HG03135 (cell line): Measurements from ENCODE around the gene VSTM2L.
"Not testable (repeated sequence)": the region's sequence is repeated elsewhere in the genome, so short reads cannot be mapped to it uniquely, and the experiment has no call there.

Experiments used
- ATAC-seq: cut with Tn5 transposase; IDR thresholded peaks from one replicate; pipeline ENCODE4 v1.9.1; 2021; ENCODE audit warnings: mild to moderate bottlenecking, moderate library complexity; ENCODE audit not compliant: unreplicated experiment

The VSTM2L gene

DNA sequence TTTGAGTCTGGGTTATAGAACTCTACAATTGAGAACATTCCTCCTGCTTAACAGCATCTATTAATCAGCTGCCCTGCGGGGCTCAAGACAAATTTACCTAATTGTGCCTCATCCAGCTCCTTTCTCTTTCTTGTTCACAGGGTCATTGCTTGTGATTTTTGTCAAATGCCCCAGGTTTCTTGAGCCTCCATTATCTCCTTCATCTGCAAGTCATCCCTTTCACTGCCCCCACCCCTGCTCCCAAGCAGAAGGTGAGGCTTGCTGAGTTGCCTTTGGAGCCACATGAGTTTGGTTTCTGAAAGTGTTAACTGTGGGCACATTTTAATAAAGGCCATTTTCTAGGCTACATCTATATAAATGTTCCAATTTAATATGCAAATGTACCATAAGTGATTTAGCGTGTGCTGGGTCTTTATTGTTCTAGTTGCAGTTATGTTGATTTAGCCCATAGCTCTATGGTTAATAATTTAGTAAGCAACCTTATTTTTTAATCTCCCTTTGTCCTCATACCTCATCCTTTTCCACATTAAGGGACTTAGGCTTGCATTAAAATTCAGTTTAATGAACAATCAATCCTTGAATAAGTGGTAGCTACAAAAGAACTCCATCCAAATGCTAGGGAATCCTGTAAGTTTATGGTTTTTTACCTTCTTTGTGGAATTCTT lies 56.1 kb downstream of the VSTM2L start:
- no peak for ATAC-seq

DNA sequence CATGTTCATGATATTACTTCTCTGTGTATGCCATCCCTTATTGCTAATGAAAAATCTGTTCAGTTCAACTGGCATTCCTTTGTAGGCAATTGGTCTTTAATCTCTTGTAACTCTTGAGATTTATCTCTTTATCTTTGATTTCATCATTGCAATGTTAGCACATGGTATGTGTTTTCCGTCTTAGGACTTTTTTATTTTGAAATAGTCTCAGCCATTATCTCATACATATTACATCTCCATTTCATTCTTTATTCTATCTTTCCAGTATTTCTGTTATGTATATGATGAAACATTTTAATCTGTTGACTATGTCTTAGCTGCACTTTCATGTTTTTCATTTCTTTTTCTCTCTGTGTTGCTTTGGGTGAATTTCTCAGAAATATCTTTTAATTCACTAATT lies 58.1 kb downstream of the VSTM2L start:
- no peak for ATAC-seq

DNA sequence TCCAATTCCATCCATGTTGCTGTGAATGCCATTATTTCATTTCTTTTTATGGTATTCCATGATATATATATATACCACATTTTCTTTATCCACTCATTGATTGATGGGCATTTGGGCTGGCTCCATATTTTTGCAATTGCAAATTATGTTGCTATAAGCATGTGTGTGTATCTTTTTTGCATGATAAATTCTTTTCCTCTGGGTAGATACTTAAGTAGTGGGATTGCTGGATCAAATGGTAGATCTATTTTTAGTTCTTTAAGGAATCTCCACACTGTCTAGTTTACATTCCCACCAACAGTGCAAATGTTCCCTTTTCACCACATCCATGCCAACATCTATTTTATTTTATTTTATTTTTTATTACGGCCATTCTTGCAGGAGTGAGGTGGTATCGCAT lies 60.6 kb downstream of the VSTM2L start:
- ATAC-seq = not testable (repeated sequence)

DNA sequence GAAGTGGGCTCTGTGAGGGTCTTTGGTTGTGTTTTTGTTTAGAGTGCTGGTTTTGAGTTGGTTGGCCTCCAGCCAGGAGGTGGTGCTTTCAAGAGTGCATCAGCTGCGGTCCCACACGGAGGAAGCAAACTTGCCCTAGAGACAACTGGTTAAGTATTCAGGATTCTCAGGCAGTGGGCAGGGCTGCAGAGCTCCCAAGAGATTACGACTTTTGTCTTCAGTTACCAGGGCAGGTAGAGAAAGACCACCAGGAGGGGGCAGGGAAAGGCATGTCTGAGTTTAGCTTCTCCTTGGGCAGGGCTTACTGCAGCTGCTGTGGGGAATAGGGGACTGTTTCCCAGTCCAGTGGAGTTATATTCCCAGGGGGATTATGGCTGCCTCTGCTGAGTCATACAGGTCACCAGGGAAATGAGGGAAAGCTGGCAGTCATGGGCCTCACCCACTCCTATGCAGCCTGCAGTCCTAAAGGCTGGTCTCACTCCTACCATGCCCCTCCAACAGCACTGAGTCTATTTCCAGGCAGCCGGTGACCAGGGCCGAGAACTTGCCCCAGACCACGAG lies 66.0 kb downstream of the VSTM2L start:
- no peak for ATAC-seq

DNA sequence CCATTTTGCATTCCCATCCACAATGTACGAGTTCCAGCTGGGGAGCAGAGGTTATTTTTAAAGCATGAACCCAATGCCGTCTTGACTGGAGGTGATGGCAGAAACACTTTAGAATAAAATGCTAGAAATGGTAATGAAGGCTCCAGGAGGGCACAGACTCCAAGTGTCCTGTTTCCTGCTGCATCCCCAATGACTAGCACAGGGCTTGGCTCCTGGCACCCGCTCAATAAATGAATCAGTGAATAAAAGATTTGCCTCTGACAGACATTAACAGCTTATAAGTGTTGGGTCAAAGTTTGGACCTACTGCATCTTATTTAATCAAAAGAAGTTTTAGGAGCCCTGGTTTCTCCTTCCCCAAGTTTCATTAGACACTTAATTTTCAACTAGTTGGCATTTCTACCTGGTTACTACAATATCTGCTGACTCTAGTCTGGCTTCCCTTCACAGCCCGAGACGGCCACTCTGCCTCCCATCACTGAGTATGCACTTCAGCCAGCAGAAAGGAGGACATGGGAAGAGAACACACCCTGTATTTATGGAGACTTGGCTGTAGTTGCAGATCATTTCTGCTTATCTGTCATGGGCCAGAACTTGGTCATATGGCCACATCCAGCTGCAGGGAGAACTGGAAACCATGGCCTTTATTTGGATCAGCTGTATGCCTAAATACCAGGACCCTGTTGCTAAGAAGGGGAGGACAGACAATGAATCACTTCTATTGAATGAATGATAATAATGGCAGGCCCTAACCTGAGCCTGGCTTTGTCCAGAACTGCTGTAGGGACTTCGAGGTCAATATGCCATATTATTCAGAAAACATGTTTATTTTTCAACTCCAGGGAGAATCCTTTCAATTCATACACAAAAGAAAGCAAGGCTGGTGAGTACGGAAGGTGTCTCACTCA lies 67.3 kb downstream of the VSTM2L start:
- ATAC-seq = no peak

DNA sequence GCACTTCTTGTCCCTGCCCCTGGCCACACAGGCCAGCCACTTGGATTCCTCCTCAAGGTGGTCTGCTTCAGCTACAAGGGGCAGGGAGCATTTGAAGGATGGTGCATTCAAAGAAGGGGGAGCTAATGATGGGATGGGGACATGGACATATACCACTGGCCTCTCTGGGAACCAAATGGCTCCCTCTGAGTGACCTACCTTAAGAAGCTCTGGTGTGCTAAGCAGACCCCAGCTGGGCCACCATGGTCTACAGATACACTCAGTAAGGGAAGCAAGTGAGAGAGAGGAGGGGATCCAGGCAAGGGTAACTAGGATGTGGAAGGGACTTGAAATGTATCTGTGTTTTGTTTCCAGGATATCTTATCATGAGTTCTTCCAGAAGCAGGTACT lies 67.9 kb downstream of the VSTM2L start:
- no peak for ATAC-seq

DNA sequence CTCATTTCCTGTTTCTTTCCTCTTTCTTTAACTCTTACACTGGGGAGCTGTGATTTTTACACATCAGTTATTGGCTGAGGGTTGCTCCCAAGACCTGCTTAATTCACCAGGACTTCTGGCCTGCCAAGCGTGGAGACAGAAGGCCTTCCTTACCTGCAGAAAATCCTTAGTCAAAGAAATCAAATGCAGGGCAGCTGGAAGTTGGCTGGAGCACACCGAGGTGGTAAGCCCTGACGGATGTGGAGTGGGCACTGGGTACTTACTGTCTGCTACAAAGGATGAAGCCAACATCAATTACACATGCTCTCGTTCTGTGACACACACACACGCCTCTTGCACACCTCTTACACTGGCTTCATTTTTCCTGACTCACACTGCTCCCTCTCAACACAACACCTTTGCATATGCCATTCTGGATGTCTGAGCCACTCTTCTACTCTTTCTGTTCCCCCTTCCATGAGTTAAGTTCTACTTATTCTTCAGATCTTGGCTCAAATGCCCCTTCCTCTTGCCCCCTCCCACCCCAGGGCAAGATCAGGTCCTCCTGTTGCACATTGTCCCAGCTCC lies 68.7 kb downstream of the VSTM2L start:
- no peak for ATAC-seq

DNA sequence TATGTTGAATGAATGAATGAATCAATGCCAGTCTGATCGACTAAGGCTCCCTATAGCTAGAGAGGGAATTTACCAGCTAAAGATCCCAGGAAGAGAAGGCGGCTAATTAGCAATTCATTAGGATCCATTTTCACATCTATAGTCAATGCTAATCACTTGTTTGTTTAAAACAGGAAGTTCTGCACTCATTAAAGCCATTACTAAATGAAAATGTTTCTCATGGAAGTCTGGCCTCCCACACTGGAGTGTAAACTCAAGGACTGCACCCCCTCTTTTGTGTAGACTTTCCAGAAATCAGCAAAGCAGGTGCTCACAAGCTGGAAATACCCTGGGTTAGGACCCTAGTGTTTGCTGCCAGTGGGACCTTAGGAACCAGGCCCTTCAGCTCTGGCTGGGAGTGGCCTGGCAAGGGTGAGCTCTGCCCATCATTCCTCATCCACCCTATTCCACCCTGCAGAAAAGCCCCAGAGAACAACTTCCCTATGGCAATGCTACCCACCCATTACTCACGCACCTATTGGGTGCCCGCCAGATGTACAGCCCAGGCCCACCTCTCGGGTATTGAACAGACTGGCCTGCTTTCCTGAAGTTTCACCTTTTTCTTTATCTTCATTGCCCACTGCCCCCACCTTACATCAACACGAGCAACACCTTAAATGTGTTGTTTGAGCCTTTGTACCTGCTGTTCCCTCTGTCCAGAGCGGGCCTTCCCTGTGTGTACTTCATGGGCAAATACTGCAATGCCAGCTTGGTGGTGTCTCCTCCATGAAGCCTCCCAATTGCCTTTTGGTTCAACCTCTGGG lies 69.5 kb downstream of the VSTM2L start:
- no peak for ATAC-seq

DNA sequence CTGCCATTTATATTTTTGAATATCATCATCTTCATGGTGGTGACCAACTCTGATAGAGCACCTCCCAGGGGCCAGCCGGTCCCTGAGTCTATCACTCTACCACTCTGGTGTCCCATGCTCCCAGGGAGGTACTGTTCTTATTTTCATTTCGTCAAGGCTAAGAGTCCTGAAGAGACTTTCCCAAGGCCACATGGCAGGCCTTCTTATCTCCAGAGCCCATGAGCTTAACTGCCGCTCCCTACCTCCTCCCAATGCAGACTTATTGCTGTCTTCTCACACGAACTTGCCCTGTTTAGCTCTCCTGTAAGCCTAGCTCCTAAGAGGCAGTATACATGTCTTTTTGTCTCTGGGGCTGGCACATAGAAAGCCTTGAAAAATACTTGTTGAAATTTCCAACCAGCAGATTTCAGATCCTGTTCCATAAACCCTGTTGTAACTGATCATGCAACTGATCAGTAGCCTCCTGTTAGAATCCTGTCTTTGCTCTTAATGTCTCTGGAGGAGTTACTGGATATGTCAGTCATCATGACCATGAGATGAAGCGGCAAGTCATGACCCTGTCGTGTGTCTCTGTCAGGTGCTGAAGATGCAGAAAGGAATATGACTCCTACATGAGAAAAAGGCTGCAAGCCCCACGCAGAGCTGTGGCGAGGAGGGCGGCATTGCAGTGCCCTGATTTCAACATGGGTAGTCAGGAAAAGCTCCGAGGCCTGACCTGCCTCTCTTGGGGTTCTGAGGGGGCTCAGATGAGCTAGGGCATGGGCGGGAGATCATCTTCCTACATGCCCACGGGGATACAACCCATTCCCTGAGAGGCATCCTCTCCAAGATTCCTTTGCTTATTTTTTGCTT lies 70.4 kb downstream of the VSTM2L start:
- no peak for ATAC-seq

DNA sequence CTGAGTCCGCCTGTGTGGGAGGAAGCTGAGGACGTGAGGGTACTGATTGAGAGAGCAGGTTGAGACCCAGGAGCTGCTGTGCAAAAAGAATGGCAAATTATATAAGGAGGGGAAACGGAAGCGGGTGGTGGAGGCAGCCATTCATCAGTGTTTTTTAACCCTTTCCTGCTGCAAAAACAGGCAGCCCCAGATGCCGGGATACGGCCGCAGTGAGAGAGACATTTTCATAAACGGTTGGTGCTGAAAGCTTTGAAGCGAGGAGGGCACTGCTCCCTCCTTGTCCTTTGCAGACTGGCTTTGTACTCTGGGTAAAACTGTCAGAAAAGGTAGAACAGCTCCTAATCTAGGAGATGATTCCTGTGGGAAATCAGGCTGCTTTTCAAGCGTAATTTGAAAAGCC lies 74.0 kb downstream of the VSTM2L start:
- ATAC-seq = no peak

DNA sequence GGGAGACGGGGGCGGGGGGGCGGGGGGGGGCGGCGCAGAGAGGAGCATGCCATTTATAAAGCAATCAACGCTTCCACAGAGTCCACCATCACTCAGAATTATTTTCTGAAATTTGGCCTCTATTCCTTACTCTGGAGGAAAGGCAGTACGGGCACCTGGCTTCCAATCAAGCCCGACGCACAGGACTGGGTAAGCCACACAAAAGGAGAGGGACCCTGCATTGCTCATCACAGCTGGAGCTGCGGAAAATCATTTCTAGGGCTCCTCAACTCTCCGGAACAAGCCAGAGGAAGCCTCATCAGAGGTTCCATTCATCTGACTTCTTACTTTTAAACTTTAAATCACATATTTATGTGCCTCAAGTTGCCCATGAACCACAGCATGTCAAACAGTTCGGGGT lies 74.4 kb downstream of the VSTM2L start:
- no peak for ATAC-seq

DNA sequence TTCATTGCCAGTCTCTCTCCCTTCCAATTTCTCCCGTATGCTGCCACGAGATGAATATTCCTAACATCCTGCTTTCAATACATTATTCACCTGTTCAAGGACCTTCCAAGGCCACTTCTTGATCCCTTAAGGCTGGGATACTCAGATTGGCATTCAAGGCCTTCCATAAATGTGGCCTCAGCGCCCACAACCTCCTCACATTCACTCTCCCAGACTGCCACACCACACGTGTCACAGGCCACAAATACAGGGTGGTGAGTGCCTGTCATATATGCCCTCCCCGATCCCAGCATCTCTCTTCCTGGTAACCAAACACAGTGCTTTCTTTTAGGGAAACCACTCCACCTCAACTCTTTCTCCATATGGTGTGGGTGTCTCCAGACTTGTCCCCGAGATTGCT lies 74.9 kb downstream of the VSTM2L start:
- ATAC-seq = no peak

DNA sequence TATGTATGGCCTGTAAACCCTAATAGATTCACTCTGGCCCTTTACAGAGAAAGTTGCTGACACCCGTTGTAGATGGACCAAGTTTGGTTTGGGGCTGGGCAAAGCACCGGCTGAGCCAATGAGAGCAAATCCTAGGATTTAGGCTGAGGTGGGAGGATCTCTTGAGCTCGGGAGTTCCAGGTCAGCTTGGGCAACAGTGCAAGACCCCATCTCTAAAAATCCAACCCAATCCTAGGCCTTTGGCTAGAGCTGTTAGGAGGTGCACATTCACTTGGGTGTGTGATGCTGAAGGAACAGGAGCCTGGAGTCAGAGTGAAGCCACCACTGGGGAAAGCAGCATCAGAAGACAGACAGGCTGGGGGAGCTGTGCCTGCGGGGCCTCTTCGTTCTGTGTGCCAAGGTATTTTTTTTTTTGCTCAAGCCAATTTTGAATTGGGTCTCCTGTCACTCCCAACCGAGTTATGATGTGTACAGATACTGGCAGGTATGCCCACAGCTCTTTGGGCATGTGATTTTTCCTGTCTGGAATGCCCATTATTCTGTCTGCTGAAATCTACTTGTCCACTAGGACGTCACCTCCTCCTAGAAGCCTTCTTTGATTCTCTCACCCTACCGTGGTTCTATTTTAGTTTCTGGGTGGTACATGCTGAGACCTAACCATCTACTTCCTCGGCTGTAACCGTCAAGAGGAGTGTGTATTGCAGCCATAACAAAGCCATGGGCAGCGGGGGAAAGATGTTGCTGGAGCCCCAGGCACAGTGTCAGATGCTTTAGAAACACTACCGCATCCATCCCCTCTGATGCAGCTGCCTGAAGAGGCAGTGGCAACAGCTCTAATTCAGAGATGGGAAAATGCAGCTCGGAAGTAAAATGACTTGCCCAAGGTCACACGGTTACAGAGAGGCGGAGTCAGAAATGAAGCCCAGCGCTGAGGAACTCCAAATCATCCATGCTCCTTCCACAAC lies 76.4 kb downstream of the VSTM2L start:
- ATAC-seq = no peak

DNA sequence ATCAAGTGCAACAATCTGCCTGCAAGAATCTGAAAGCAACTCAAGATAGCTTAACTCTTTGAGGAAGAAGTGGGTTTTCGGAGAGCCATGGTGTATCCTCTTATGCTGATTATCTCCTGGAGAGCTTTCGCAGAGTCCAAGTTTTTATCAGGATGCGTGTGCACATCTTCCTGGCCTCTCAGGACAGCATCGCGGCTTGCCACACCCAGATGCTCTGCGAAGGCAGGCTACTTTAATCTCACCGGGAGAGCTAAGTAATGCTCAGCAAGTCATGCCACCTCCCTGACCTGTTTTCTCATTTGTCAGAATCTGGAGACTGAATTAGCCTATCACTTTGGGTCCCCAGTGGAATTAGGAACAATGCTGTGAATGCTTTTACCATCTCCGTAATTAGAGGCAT lies 77.5 kb downstream of the VSTM2L start:
- ATAC-seq = no peak

DNA sequence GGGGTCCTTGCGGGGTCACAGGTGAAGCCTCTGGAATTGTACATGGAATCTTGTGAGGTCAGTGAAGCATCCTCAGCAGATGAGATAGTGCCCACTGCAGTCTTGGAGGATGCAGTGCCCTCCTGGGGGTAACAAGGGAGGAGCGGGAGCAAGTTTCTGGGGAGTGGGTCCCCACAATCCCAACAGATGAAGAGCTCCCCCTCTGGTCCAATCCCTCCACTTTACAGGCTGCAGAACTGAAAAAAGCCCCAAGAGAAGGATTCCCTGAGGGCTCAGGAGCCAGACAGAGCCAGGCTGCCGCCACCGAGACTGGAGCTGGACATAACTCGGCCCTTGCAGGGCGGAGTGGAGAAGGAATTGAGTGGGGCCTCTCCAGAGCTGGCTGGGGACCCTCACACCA lies 77.9 kb downstream of the VSTM2L start:
- ATAC-seq = no peak

DNA sequence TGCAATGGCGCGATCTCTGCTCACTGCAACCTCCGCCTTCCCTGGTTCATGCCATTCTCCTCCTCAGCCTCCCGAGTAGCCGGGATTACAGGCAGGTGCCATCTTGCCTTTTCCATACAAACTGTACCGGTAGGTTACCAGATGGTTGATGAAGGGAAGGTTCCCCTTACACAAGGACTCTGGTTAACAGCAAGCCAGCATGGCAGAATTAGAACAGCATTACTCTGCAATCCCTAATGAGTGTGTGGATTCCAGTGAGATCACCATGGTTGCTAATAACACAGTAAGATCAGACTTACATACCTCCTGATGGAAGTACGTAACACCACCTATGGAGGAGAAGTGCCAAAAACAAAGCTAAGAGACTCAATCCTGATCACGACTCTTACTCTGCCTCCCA lies 78.6 kb downstream of the VSTM2L start:
- ATAC-seq = no peak

DNA sequence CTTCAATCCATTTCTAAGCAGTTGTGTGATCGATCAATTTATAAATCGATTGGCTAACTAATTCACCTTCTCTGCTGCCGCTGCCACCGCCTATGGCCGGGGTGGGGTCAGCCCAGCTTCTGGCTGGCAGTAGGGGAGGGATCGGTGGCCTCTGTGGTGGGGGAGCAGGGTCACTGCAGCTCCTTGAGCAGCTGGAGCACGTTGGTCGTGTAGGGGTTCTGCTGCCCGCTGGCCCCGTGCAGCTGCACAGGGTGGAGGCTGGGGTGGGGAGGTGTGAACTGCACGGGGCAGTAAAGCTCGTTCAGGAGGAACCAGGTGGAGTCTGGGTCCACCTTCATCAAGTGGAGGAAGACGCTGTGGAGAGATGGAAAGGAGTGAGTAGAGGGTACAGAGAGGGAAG lies 80.4 kb downstream of the VSTM2L start:
- ATAC-seq = no peak

DNA sequence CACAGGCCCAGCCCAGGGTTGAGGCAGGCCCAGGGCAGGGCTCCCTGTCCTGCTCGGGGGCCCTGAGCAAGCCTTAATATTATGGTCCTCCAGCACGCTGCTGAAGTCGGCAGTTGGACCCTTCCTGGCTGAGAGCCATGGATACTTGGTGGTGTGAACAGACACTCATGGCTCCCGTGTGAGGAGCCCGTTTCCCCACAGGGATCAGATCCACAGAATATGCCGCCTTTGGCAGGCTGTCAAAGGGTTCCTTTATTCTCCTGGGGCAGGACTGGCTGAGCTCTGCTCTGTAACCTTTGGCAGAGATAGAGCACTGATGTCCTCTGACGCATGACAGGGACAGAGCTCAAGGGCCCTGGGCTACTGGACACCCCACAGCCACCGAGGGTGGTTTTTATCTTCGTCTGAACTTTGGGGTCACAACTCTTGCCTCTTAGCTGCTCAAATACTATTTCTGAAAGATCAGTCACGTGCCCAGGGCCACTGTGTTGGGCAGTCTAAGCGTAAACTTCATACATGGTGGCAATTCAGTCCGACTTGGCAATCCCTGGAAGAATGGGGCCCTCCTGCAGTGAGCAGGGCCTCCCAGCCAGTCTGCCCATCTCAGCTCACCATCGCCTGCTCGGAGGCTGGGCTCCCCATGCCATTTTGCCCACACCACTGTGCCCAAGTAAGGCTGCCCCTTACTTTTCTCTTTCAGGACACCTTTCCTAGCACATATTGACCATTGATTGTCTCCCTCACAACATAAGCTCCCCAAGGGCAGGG lies 81.3 kb downstream of the VSTM2L start:
- ATAC-seq = no peak
